Measurements from ENCODE around the gene AGXT2. TPM values are rescaled to one million over a fixed set of nuclear protein-coding genes. Genes with fewer than 3 reads are reported as not detected.
A peak's percentile ranks its signal among the peaks of the same experiment; 100 is the strongest.
"Not testable (repeated sequence)": the region's sequence is repeated elsewhere in the genome, so short reads cannot be mapped to it uniquely, and the experiment has no call there.

Gene AGXT2
- total and polyA plus RNA-seq, 12 donors: not detected

GRCh38 chr5:34977934-34978613 lies 69.7 kb downstream of the AGXT2 start:
- H3K27me3 ChIP-seq: peaks cover 0 to 5% (median 0%) of the 10 kb centered on the region in 7 donors
- H3K4me3 ChIP-seq: no peak overlapping the region
- H3K4me1 ChIP-seq: no peaks in the 10 kb centered on the region
- ATAC-seq: no peak
- no peak for DNase-seq
- 48 to 80% methylated on average over 2 of the region's 2 CpGs for WGBS, 2 donors
- no peak for TF ChIP-seq CTCF (IDR thresholded peaks at IDR 0.05)
- H3K9me3 ChIP-seq: no peaks in the 10 kb centered on the region
- no peaks in the 10 kb centered on the region for H3K36me3 ChIP-seq
- intact Hi-C loops (cut with DNase I): no loop called here
- no peak overlapping the region for H3K27ac ChIP-seq

GRCh38 chr5:34976347-34976746 lies 71.4 kb downstream of the AGXT2 start:
- no peak overlapping the region for H3K4me3 ChIP-seq
- no peaks in the 10 kb centered on the region for H3K9me3 ChIP-seq
- no peaks in the 10 kb centered on the region for H3K4me1 ChIP-seq
- no peak for TF ChIP-seq CTCF (IDR thresholded peaks at IDR 0.05)
- no peak for DNase-seq
- H3K27ac ChIP-seq: no peak overlapping the region
- intact Hi-C loops (cut with DNase I): no loop called here
- peaks cover 0 to 5% (median 0%) of the 10 kb centered on the region in 7 donors for H3K27me3 ChIP-seq
- no peaks in the 10 kb centered on the region for H3K36me3 ChIP-seq
- ATAC-seq: no peak
- 79 to 85% methylated on average over 5 of the region's 5 CpGs for WGBS, 2 donors

GRCh38 chr5:34971655-34972054 lies 76.1 kb downstream of the AGXT2 start:
- H3K9me3 ChIP-seq; H3K27me3 ChIP-seq; intact Hi-C loops (cut with DNase I); ATAC-seq; H3K4me3 ChIP-seq; DNase-seq; H3K27ac ChIP-seq; H3K4me1 ChIP-seq; H3K36me3 ChIP-seq: not testable (repeated sequence)
- 88 to 92% methylated on average over 2 to 3 of the region's 4 CpGs for WGBS, 2 donors

GRCh38 chr5:34970552-34970951 lies 77.2 kb downstream of the AGXT2 start:
- Histone ChIP-seq H3K9me3 (peaks cover 0 to 8% (median 0%) of the 10 kb centered on the region in 11 donors), H3K27me3 (no peaks in the 10 kb centered on the region), H3K36me3 (no peaks in the 10 kb centered on the region), H3K27ac (no peak overlapping the region), H3K4me3 (no peak overlapping the region), H3K4me1 (no peaks in the 10 kb centered on the region)
- intact Hi-C loops (cut with DNase I): no loop called here
- ATAC-seq: no peak
- no peak for DNase-seq
- no peak for TF ChIP-seq CTCF (IDR thresholded peaks at IDR 0.05)
- WGBS, 2 donors: 58 to 72% methylated on average over 1 of the region's 1 CpG

GRCh38 chr5:34968258-34968657 lies 79.5 kb downstream of the AGXT2 start:
- WGBS, 2 donors: 96 to 97% methylated on average over 2 of the region's 2 CpGs
- DNase-seq: no peak
- no peaks in the 10 kb centered on the region for H3K4me1 ChIP-seq
- H3K9me3 ChIP-seq: peaks cover 0 to 11% (median 0%) of the 10 kb centered on the region in 11 donors
- no peak for TF ChIP-seq CTCF (IDR thresholded peaks at IDR 0.05)
- H3K36me3 ChIP-seq: no peaks in the 10 kb centered on the region
- peak in 1 of 8 donors; percentile 55 for ATAC-seq
- H3K27me3 ChIP-seq: no peaks in the 10 kb centered on the region
- no peak overlapping the region for H3K27ac ChIP-seq
- intact Hi-C loops (cut with DNase I): no loop called here
- H3K4me3 ChIP-seq: no peak overlapping the region

Data from heart right ventricle (tissue), 16 donors.